GM19452 (cell line): ENCODE data around the gene LTC4S.
"Not testable (repeated sequence)": the region's sequence is repeated elsewhere in the genome, so short reads cannot be mapped to it uniquely, and the experiment has no call there.

Source experiments
- ATAC-seq: cut with Tn5 transposase; IDR thresholded peaks from one replicate; pipeline ENCODE4 v1.9.1; 2021; ENCODE audit not compliant: unreplicated experiment

LTC4S gene

GRCh38 chr5:179823937-179824744 lies 30.4 kb downstream of the LTC4S start:
- no peak for ATAC-seq

DNA sequence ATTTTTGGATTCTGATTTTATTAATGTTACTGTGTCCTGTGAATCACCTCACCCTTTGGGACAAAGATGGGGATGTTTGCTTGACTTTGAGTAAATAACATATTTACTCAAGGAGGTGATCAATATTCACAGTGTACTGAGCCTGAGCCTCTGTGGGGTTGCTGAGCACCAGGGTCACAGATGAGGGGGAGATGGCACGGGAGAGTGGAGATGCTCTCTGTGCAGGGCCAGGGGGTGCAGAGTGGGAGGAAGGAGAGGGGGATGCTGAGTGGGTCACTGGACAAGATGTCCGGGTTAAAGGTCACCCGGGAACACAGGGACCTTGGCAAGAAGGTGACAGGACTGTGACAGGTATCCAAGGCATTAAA lies 30.9 kb downstream of the LTC4S start:
- ATAC-seq = no peak

- no peak for ATAC-seq
Observed at GRCh38 chr5:179825655-179826182, 31.9 kb downstream of the LTC4S start.

GRCh38 chr5:179827680-179828079 lies 33.9 kb downstream of the LTC4S start:
- ATAC-seq = no peak

GRCh38 chr5:179828756-179829421 lies 35.1 kb downstream of the LTC4S start:
- no peak for ATAC-seq

DNA sequence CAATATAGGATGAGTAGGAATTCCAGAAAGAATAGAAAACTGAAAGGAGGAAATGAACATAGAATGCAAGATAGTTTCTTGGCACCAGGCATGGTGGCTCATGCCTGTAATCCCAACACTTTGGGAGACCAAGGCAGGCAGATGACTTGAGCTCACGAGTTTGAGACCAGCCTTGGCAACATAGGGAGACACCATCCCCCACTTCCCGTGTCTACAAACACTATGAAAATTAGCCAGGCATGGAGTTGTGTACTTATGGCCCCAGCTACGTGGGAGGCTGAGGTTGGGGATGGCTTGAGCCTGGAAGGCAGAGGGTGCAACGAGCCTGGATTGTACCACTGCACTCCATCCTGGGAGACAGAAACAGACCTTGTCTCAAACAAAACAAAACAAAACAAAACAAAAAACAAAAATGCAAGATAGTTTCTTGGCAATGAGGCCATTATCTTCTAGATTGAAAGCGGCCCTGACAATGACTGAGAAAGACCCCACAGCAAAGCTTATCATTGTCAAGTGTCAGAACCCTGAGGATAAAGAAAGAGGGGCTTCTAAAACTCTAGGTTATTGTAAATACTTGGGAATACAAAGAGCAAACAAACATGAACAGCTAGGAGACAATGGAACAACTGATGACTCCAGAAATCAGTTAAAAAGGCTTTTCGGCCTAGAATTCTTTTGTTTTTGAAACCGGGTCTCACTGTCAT lies 36.1 kb downstream of the LTC4S start:
- no peak for ATAC-seq

DNA sequence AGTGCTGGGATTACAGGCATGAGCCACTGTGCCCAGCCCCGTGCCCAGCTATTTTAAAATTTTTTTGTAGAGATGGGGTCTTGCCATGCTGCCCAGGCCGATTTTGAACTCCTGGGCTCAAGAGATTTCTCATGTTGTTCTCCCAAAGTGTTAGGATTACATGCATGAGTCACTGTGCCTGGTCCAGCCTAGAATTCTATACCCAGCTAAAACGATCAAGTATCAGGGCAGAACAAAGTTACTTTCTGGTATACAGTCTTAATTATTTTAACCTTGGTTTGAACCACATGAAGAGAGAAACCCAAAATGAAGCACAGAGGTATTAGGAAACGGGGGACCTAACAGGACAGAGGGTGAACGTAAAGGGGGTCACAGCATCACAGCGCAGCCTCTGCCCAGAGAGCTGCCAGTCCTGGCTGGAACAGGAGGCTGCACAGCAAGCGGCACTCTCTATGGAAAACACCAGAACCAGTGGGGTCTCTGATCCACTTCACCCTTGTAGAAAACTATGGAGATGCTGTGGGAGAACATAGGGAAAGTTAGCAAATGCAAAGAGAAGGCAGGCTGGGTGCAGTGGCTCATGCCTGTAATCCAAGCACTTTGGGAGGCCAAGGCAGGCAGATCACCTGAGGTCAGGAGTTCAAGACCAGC lies 37.2 kb downstream of the LTC4S start:
- ATAC-seq = no peak

- ATAC-seq = no peak
Observed at GRCh38 chr5:179832039-179832745, 38.4 kb downstream of the LTC4S start.

DNA sequence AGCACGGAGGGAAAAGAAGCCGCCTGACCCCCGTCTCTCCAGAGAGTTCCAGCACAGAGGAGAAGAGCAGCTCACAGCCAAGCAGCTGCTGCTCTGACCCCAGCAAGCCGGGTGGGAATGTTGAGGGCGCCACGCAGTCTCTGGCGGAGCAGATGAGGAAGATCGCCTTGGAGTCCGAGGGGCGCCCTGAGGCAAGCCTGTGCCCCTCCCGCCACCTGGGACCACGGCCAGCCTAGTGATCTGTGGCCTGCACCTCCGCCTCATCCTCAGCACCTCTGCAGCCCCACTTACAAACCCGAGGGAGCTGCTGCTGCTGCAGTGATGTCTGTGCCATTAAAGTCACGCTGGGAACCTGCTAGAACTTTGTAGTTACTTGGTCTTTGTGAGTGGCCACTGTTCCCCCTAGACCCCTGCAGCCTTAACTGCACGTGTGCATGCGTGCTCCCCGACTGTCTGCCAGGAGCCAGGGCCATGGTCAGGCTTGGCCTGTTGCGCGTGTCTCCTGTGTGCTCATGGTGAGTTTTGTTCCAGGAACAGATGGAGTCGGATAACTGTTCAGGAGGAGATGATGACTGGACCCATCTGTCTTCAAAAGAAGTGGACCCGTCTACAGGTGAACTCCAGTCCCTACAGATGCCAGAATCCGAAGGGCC lies 39.4 kb downstream of the LTC4S start:
- ATAC-seq = no peak

- no peak for ATAC-seq
Observed at GRCh38 chr5:179833709-179834070, 39.9 kb downstream of the LTC4S start.

GRCh38 chr5:179834120-179834519 lies 40.3 kb downstream of the LTC4S start:
- ATAC-seq = no peak

DNA sequence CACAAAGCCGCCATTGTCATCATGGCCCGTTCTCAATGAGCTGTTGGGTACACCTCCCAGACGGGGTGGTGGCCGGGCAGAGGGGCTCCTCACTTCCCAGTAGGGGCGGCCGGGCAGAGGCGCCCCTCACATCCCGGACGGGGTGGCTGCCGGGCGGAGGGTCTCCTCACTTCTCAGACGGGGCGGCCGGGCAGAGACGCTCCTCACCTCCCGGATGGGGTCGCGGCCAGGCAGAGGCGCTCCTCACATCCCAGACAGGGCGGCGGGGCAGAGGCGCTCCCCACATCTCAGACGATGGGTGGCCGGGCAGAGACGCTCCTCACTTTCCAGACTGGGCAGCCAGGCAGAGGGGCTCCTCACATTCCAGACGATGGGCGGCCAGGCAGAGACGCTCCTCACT lies 41.1 kb downstream of the LTC4S start:
- ATAC-seq = not testable (repeated sequence)

DNA sequence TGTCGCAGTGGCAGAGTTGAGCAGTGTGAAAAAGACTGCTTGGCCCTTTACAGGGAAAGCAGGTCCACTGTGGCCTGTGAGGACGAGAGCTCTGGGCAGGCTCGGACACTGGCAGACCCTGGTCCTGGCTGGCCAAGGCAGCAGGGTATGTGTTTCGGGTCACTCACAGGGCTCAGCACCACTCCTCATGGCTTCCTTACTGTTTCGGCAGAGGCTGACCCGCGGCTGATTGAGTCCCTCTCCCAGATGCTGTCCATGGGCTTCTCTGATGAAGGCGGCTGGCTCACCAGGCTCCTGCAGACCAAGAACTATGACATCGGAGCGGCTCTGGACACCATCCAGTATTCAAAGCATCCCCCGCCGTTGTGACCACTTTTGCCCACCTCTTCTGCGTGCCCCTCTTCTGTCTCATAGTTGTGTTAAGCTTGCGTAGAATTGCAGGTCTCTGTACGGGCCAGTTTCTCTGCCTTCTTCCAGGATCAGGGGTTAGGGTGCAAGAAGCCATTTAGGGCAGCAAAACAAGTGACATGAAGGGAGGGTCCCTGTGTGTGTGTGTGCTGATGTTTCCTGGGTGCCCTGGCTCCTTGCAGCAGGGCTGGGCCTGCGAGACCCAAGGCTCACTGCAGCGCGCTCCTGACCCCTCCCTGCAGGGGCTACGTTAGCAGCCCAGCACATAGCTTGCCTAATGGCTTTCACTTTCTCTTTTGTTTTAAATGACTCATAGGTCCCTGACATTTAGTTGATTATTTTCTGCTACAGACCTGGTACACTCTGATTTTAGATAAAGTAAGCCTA lies 42.6 kb downstream of the LTC4S start:
- no peak for ATAC-seq

GRCh38 chr5:179837076-179838011 lies 43.6 kb downstream of the LTC4S start:
- no peak for ATAC-seq

DNA sequence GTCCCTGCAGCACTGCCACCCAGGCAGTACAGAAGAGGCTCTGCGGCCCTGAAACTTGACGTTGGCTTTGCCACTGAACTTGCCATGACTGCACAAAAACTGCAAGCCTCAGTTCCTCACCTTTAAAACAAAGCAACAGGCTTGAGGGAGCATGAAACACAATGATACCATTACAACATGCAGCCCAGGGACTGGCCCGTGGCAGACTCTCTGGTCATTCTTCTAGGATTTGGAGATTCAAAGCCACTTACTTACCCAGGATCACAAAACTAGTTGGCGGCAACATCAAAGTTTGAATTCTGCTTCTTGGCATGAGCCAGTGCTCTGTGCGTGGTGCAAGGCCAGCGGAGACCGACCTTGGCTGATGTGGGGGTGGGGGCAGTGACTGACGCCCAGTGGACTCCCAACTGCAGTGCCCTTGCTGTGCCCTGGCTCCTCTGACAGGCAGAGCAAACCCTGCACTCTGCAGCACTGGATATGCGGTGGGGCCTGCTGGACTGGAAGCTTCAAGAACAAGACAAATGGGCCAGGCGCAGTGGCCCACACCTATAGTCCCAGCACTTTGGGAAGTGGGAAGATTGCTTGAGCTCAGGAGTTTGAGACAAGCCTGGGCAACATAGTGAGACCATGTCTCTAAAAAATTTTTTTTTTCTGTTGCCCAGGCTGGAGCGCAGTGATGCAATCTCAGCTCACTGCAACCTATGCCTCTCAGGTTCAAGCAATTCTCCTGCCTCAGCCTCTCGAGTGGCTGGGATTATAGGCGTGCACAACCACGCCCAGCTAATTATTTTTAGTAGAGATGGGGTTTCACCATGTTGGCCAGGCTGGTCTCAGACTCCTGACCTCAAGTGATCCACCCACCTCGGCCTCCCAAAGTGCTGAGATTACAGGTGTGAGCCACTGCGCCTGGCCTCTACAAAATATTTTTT lies 45.8 kb downstream of the LTC4S start:
- no peak for ATAC-seq

DNA sequence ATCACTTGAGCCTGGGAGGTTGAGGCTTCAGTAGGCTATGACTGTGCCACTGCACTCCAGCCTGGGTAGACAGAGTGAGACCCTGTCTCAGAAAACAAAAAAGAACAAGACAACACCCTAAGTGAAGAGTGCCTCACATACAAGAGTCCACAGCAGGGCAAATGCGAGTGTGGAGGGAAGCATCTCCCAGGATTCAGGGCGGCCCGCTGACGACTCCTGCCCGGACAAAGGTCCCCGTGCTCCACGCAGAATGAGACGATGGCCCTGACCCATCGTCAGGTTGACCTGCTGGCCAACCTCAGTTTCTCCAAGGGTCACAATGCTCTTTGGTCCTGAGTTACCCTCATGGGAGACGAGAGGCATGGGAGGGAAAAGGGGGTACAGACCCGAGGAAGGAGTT lies 46.5 kb downstream of the LTC4S start:
- no peak for ATAC-seq

DNA sequence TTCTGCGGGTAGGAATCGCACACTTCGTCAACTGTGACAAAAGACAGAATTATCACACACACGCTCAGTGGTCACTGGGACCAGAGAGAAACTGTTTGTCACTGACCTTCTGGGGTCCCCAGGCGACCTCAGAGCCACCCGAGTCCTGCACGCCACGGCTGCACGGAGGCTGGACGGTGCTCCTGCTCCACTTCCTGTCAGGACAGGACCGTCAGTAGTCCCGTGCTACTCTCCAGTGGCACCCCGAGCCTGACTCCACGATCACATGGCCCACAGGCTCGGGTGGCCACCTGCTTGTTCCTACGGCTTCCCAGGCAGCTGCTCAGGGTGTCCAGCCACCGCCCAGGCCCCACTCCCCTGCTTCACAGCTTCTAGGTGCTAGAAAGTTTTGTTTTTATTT lies 47.0 kb downstream of the LTC4S start:
- ATAC-seq = no peak
